ENCODE results near the gene TRAF4.

DNA sequence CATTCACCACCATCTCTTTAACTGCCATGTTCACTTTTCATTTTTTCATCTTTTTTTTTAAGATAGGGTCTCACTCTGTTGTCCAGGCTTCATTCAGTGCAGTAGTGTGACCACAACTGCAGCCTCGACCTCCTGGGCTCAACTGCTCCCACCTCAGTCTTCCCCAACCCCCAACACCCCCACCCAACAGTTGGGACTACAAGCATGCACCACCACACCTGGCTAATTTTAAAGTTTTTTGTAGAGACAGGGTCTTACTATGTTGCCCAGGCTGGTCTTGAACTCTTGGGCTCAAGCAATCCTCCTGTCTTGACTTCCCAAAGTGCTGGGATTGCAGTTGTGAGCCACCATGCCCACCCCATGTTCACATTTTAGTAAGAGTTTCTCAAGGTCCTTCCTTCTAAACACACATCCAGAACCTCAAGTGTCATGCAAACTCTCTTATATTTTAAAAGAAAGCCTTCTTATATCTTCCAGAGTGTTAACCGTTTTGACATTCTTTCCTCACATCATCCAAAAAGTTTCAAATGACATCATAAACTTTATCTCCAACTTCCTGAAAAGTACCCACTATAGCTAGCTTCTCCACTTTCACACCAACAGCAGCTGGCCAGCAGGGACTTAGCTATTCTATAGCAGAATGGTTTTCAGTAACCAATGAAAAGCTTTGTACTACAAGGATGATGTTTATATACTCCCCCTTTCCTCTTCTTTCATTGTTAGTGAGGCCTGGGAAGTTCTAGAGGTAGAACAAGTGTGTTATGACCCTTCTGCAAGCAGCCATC lies 49.3 kb downstream of the TRAF4 start:
- TF ChIP-seq POLR2A (IDR thresholded peaks at IDR 0.05), result no peak
- TF ChIP-seq, protein P1, sequence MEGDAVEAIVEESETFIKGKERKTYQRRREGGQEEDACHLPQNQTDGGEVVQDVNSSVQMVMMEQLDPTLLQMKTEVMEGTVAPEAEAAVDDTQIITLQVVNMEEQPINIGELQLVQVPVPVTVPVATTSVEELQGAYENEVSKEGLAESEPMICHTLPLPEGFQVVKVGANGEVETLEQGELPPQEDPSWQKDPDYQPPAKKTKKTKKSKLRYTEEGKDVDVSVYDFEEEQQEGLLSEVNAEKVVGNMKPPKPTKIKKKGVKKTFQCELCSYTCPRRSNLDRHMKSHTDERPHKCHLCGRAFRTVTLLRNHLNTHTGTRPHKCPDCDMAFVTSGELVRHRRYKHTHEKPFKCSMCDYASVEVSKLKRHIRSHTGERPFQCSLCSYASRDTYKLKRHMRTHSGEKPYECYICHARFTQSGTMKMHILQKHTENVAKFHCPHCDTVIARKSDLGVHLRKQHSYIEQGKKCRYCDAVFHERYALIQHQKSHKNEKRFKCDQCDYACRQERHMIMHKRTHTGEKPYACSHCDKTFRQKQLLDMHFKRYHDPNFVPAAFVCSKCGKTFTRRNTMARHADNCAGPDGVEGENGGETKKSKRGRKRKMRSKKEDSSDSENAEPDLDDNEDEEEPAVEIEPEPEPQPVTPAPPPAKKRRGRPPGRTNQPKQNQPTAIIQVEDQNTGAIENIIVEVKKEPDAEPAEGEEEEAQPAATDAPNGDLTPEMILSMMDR (IDR thresholded peaks at IDR 0.05), result no peak
- TF ChIP-seq POLR2AphosphoS5 (IDR thresholded peaks at IDR 0.05; ENCODE audit: insufficient read depth in 1 of 2, low read depth in 1 of 2), result no peak
